EL (cell line): ENCODE results near the gene PRR14.
"Not testable (repeated sequence)": the region's sequence is repeated elsewhere in the genome, so short reads cannot be mapped to it uniquely, and the experiment has no call there.

Source experiments
- DNase-seq: peaks from one replicate; pipeline ENCODE4 v3.0.0-alpha.2; 2016

PRR14 gene

DNA sequence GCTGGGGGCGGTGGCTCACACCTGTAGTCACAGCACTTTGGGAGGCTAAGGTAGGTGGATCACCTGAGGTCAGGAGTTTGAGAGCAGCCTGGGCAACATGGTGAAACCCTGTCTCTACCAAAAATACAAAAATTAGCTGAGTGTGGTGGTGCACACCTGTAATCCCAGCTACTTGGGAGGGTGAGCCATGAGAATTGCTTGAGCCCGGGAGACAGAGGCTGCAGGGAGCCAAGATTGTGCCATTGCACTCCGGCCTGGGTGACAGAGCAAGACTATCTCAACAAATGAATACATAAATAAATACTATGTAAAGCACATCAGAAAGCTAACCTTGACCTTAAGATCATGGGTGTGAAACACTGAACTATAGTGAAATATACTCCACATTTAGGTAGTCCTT, 45.9 kb downstream of the PRR14 start:
- DNase-seq = not testable (repeated sequence)

DNA sequence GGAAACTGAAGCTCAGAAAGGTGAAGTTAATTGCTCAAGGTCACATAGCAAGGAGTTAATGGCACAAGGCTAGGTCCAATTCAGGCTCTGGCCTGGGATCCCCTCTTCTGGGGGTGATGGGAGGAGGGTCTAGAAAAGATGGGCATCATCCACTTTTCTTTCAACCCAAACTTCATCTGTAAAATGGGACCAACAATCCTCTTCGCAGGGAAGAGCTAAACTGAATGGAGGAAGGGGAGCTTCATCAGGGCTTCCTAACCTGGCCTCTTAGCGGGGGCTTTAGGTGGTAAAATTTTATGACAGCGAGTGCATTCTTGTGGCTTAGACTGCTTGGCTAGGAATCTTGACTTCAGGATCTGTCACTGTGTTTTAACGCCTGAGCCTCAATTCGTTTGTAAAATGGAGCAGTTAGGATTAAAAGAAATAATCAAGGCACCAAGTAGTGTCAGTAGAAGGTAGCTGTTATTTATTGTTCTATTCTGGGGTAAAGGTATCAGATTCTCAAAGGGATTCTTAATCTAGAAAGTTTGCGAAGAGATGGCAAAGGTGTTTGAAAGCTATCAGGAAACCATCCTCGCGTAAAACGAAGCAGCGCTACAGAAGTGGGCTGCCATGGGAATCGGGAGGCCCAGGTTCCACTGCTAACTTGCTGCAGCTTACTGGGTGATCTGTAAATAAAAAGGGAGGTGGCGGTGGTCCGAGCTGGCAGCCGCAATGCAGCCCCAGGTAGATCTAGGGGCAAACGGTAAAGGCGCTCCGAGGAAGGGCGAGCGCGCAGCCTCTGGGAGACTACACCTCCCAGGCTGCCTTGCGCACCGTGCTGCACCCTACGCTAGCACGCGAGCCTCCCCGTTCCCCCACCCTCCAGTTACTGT, 46.7 kb downstream of the PRR14 start:
- no peak for DNase-seq

DNA sequence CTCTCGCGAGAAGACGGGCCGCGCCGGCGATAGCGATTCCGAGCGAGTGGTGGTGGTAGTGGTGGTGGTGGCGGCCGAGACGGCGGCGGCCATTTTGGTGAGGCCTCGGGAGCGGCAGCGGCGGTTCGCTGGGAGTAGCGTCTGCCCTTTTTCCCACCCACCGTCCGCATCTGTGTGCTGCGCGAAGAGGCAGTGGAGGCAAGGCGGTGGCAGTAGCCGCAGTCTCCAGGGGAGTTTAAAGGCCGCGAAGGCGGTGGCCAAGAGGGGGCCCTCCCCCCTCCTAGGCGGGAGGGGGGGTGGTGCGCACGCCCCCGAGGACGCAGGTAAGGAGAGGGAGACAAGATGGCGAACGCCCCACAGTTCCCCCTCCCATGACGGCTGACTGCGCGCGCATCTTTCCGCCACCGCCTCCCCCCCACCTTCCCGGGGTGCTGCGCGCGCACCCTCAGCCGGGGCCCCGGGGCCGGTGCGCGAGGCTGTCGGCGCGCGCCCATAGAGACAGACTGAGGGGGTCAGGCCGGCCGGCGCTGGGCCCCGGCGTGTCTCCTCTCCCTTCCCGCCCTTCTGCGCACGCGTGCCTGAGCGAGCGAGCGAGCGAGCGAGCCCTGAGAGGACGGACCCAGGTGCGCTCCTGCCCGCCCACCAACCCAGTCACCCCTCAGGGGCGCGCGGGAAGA, 47.5 kb downstream of the PRR14 start:
- peak; percentile 96 for DNase-seq

DNA sequence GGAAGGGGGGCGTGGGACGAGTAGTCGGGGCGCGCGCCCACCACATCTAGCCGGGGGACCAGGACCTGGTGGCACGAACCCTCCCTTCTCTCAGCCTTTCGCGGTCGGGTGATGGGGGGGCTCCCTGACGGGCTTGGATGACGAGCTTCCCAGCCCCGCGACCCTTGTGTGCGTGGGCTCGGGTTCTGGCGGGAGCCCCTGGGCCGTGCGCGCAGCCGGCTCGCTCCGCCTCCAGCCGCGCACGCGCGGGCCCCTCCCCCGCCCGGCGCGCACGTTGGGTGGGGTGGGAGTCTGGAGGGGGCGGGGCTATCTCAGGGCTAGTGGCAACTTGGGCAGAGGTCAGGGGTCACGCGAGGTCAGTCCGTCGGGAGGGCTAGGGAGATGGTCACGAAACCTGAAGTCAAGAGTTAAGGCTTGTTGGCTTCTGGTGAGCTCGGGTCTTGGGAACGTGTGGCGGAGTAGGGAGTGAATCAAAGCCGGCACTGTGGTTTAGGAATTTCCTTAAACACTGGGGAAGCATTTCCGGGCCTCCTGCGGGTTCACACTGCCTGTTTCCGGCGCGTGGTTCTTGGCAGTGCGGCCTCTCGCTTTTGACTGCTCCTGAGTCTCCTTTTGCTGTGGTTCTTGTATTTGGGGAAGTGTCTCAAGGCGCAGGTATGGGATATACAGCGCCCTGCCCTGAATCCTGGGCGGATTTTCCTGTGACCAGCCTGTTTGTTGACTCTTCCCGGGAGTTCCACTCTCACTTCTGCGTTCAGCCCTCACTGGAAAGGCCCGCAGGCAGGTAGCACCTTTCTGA, 48.3 kb downstream of the PRR14 start, which contains the start of gene SRCAP:
Gene SRCAP, plus strand, starts transcription at position 356 of the 799 bp plus-strand sequence. CDS start 1,654 bp downstream, outside the sequence.
- DNase-seq = peak; percentile 83

DNA sequence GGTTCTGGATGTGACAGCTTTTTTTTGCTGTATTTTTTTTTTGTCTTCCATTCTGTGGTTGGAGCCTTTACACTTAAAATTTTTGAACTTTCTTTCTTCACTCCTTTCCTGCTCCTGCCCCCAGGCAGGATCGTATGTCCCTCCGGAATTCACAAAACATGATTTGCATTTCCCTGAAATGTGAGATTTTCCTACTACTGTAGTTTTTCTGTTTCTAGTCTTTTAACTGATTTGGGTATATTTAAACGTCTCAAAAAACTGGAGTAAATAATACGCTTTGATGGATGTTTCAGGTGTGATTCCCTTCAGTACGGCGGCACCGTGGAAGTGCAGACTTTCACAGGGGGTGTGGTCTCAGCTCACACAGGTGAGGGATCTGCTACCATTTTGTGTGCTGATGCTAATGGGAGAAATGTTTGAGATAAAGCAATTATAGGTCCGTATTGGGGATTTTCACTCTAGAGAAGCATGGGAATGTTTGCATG, 48.9 kb downstream of the PRR14 start:
- DNase-seq = no peak

DNA sequence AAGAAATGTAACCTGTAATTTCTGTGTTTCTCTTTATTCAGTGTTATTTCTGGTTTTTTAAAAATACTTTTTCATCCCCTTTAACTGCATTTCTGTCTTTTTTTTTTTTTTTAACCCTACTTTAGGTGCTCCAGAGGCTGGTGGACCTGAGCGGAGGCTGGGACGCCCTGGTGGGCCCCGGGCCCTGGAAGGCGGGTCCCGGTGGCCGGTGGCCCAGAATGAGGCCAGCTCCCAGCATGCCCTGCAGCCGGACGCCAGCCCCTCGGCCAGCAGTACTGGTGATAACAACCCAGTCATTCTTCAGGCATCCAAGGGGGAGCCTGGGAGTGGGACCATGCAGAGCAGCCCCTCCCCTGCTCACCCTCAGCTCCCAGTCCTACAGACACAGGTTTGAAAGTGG, 49.7 kb downstream of the PRR14 start:
- DNase-seq = no peak

DNA sequence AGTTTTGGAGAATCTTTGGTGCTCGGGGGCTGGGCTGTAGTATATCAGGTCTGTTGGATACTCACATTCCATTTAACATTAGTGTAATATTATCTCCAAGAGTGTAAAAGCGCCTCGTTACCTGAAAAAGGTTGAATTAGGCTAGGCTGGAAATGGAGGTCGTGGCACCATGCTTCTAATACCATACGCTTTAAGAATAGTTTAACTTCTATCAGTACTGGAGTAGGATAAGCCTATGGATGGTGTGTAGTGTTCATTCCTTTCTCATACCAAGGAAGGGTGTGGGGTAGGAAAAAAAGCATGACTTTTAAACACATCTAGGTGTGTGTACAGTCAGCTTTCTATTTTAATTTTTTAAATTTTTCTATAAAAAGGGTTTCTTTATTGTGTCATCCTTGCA, 50.2 kb downstream of the PRR14 start:
- DNase-seq = no peak

DNA sequence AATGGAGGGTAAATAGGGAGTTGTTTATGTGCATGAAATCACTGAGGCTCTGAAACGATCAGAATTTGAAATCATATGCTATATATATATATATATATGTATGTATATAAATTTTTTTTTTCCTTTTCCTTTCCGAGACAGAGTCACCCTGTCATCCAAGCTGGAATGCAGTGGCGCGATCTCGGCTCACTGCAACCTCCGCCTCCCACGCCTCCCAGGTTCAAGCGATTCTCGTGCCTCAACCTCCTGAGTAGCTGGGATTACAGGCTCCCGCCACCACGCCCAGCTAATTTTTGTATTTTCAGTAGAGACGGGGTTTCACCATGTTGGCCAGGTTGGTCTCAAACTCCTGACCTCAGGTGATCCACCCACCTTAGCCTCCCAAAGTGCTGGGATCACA, 52.3 kb downstream of the PRR14 start:
- DNase-seq = not testable (repeated sequence)

DNA sequence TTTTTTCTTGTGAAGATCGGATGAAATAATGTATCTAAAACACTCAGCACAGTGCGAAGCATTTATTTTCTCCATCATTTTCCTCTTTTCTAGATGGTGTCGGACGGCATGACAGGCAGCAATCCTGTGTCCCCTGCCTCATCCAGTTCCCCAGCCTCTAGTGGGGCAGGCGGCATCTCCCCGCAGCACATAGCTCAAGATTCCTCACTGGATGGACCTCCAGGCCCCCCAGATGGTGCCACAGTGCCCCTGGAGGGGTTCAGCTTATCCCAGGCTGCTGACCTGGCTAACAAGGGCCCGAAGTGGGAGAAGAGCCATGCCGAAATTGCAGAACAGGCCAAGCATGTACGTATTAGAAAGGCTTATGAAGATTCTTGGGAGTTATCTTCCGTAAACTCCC, 53.2 kb downstream of the PRR14 start:
- DNase-seq = no peak
